H7 (cell line): ENCODE data around the gene SAMD11. TPM values are rescaled to one million over a fixed set of nuclear protein-coding genes. Genes with fewer than 3 reads are reported as not detected.
A peak's percentile ranks its signal among the peaks of the same experiment; 100 is the strongest.
"Not testable (repeated sequence)": the region's sequence is repeated elsewhere in the genome, so short reads cannot be mapped to it uniquely, and the experiment has no call there.

Experiments
- DNase-seq: peaks from one replicate; pipeline ENCODE4 v3.0.0; 2012
- H3K27me3 ChIP-seq: 2 replicates; pipeline ENCODE4 v1.6.0; 2011; ENCODE audit warnings: mild to moderate bottlenecking, low read length; ENCODE audit not compliant: control insufficient read depth, insufficient read depth
- H3K36me3 ChIP-seq: replicated peaks from 2 replicates; pipeline ENCODE4 v1.5.1; 2011; ENCODE audit warnings: low read length; ENCODE audit not compliant: control insufficient read depth, insufficient read depth
- H3K4me3 ChIP-seq: 2 replicates; pipeline ENCODE4 v1.5.1; 2011; ENCODE audit warnings: low read depth, mild to moderate bottlenecking, control low read depth, low read length, moderate library complexity; ENCODE audit not compliant: insufficient read depth
- total RNA-seq: library from RNA; depleted of rRNA; stranded (reverse); fragments of >200 nt; shearing (Covaris generic); gene quantifications from 2 replicates; pipeline ENCODE4 v1.2.3, GENCODE V29; 2014; rRNA removed

SAMD11 gene
- total RNA-seq, 1 experiment from 2014 or later, result 14.8 TPM

DNA sequence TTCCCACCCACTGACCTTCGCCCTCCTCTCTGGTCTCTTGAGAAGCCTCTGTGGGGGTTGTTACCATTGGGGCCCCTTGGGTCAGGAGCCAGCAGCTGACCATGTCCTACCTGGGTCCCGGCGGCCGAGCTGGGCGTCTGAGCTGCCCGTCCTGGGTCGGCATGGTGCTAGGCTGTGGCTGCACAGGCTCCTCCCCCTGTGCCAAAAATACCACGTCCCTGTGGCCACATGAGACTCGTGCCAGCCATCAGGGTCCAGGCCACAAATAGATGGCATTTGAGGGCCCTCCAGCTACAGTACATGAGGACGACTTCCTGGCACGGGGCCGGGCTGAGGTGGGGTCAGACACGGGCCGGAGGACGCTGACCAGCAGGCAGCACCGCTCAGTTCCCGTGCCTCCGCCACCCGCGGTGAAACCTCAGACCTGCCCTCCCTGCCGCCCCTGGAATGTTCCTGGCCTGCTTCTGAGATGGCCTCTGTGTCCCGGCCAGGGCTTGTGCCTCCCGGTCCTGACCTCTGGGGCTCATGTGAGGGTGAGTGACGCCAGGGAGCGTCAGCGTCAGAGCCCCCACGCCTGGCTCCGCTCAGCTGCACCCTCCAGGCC is 58.3 kb downstream of the SAMD11 start, which contains the start of gene PERM1:
Gene PERM1, minus strand, starts transcription at position 139 of the 604 bp plus-strand sequence. CDS start 1,064 bp downstream, outside the sequence.
- DNase-seq, result no peak
- Histone ChIP-seq H3K27me3 (peaks cover 10% of the 10 kb centered on the region), H3K4me3 (no peak within 1 kb of the TSS), H3K36me3 (no peaks in the 10 kb centered on the region)

DNA sequence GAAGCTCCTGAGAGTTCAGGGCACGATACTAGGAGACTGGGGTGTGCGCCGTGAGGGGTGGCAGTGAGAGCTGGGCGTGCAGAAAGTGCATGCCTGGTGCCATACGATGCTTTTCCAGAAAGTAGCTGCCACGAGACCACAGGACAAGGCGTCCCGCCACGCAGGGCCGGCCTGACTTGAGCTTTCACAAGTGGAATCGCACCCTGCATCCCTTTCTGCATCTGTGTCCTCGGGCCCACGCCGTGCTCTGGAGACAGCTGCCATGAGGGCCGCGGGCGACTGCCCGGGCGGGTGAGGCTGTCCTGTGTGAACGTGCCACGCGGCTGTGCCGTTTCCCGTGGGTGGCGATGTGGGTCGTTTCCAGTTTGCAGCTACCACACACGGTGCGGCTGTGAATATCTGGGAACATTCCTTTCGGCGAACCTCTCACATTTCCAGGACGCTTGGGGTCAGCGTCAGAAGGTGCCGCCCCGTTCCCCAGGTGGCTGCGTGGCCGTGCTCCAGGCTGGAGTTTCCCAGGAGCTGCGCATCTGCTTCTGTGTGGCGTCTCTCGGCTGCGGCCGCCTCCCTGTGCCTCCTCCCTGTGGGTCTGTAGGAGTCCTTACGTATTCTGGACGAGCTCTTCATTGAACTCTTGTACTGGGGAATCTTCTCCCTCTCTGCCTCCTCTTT is 59.2 kb downstream of the SAMD11 start:
- Histone ChIP-seq H3K4me3 (no peak overlapping the region), H3K36me3 (no peaks in the 10 kb centered on the region), H3K27me3 (peaks cover 10% of the 10 kb centered on the region)
- no peak for DNase-seq

DNA sequence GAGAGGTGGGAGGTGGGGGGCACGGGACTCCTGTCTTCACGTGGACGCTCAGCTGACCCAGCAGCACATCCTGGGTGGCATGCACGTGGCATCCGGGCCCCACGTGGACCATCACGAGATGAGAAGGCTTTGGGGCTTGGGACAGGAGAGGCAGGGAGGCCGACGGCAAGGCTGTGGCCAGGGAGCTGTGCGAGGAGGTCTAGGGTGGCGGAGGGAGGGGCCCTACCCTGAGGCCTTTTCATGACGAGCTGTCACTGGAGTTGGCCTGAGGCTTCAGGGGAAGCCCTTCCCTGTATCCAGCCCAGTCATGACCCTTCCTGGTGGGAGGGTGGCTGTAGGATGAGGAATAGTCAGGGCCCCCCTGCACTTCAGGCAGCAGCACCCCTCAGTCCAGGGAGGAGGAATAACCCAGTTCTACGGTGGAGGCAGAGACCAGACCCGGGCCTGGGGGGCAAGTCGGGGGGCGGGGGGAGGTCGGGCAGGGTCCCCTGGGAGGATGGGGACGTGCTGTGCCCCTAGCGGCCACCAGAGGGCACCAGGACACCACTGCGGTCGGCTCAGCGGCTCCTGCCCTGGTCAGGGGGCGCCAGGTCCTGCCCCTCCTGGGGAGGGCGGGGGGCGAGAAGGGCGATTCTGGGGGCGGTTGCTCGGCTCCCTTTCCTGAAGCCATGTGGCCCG is 60.2 kb downstream of the SAMD11 start:
- DNase-seq, result peak; percentile 99
- Histone ChIP-seq H3K36me3 (no peaks in the 10 kb centered on the region), H3K27me3 (peaks cover 10% of the 10 kb centered on the region), H3K4me3 (no peak overlapping the region)

DNA sequence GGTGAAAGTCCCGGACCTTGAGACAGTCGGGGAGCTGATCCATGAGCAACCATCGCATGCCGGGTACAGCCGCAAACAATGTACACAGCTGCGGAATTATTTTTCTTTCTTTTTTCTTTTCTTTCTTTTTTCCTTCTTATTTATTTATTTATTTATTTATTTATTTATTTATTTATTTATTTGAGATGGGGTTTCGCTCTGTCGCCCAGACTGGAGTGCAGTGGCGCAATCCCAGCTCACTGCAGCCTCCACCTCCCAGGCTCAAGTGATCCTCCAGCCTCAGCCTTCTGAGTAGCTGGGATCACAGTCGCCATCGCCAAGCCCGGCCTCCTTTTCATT is 60.7 kb downstream of the SAMD11 start:
- no peak for DNase-seq
- peaks cover 10% of the 10 kb centered on the region for H3K27me3 ChIP-seq
- H3K4me3 ChIP-seq, result no peak overlapping the region

DNA sequence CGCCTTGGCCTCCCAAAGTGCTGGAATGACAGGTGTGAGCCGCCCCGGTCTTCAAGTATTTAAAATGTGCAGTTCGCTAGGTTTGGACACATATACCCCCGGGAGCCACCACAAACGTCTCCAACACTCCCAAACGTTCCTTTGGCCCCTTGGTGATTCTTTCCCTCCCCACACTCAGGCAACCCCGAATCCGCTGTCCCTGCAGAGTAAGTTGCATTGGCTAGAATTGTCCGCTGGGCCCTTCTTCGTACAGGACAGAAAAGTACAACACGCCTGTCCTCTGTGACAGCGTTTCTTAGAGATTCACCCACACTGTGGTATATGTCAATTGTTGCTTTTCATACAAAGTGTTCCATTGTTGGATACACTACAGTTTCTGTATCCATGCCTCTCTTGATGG is 61.4 kb downstream of the SAMD11 start:
- Histone ChIP-seq H3K4me3 (no peak overlapping the region), H3K36me3 (no peaks in the 10 kb centered on the region), H3K27me3 (peaks cover 12% of the 10 kb centered on the region)
- no peak for DNase-seq

More for the DNA sequence above, 60.7 kb downstream of the SAMD11 start:
- H3K36me3 ChIP-seq, result no peaks in the 10 kb centered on the region

DNA sequence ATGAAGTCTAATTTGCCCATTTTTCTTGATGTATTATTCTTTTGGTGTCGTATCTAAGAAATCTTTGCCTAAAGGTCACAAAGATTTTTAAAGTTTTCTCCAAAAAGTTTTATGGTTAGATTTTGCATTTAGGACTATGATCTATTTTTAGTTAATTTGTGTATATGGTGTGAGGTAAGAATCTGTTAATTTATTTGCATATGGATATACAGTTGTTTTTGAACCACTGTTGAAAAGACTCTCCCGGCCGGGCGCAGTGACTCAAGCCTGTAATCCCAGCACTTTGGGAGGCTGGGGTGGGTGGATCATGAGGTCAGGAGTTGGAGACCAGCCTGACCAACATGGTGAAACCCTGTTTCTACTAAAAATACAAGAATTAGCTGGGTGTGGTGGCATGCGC is 64.3 kb downstream of the SAMD11 start:
- peaks cover 11% of the 10 kb centered on the region for H3K27me3 ChIP-seq
- not testable (repeated sequence) for H3K36me3 ChIP-seq, DNase-seq, H3K4me3 ChIP-seq

DNA sequence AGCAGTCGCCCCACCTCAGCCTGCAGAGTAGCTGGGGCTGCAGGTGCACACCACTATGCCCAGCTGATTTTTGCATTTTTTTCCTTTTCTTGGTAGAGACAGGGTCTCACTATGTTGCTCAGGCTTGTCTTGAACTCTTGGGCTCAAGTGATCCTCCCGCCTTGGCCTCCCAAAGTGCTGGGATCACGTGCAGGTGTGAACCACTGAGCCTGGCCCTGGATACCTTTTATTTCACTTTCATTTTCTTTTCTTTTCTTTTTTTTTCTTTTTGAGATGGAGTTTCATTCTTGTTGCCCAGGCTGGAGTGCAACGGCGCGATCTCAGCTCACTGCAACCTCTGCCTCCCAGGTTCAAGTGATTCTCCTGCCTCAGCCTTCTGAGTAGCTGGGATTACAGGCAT is 67.6 kb downstream of the SAMD11 start:
- H3K27me3 ChIP-seq, result peaks cover 14% of the 10 kb centered on the region

DNA sequence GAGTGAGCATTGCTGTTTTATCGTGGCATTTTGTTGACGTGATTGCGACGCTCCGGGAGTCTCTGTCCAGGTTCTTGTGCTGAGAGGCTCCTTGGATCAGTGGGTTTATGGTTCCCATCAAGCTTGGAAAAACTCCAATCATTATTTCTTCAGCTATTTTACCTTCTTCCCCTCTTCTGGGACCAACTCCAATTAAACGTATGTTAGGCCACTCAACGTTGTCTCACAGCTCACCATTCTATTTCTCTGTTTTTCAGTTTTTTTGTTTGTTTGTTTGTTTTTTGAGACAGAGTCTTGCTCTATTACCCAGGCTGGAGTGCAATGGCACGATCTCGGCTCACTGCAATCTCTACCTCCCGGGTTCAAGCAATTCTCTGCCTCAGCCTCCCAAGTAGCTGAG is 68.2 kb downstream of the SAMD11 start:
- H3K4me3 ChIP-seq, result no peak overlapping the region
- no peaks in the 10 kb centered on the region for H3K36me3 ChIP-seq
- DNase-seq, result no peak
- peaks cover 17% of the 10 kb centered on the region for H3K27me3 ChIP-seq

More for the DNA sequence above, 67.6 kb downstream of the SAMD11 start:
- not testable (repeated sequence) for H3K36me3 ChIP-seq, H3K4me3 ChIP-seq, DNase-seq

DNA sequence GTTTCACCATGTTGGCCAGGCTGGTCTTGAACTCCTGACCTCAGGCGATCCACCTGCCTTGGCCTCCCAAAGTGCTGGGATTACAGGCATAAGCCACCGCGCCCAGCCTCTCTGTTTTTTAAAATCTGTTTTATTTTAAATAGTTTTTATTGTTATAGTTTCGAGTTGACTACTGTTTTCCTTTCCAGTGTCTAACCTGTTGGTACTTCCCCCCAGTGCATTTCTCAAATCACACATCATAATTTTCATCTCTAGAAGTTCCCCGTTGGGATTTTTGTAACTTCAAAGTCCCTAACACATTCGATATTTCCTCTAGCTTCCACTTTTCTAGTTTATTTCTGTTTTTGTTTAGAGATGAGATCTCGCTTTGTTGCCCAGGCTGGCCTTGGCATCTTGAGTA is 68.6 kb downstream of the SAMD11 start:
- no peaks in the 10 kb centered on the region for H3K36me3 ChIP-seq
- H3K4me3 ChIP-seq, result no peak overlapping the region
- peaks cover 22% of the 10 kb centered on the region for H3K27me3 ChIP-seq
- DNase-seq, result no peak

DNA sequence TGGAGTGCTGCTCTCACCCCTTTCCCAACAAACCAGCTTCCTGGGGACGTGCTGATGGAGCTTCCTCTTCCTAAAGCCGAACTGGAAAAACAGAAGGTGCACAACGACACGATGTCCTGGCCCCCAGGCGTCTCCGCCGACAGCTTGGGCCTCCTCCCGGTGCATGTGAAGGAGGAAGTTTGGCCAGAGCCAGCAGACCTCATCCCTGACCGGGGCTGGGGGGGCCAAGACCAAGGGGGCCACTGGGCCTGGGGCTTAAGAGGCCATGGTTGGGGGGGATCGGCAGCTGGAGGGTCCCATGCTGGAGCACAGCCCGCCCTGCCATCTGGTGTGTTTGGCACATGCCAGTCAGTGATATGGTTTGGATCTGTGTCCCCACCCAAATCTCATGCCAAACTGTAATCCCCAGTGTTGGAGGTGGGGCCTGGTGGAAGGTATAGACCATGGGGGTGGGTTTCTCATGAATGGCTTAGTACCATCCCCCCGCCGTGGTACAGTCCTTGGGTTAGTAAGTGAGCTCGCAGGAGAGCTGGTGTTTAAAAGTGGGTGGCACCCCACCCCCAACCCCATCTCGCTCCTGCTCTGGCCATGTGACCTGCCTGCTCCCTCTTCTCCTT is 69.8 kb downstream of the SAMD11 start:
- Histone ChIP-seq H3K36me3 (no peaks in the 10 kb centered on the region), H3K27me3 (peaks cover 33% of the 10 kb centered on the region), H3K4me3 (no peak overlapping the region)
- peak; percentile 35 for DNase-seq

Other genes starting within 250 kb of the SAMD11 start
- not detected in 2 replicates for gene OR4F16, start 237.3 kb upstream of the SAMD11 start, total RNA-seq
- gene NOC2L, start 35.3 kb downstream of the SAMD11 start, total RNA-seq, result 239 and 287 TPM in 2 replicates
- gene KLHL17, start 36.7 kb downstream of the SAMD11 start, total RNA-seq, result 50.8 and 87.8 TPM in 2 replicates
- gene PLEKHN1, start 42.6 kb downstream of the SAMD11 start, total RNA-seq, result 1.6 and 2.0 TPM in 2 replicates
- gene PERM1, start 58.2 kb downstream of the SAMD11 start, total RNA-seq, result not detected in 2 replicates
- gene HES4, start 76.2 kb downstream of the SAMD11 start, total RNA-seq, result 11.3 and 17.5 TPM in 2 replicates
- gene ISG15, start 89.6 kb downstream of the SAMD11 start, total RNA-seq, result 110 and 124 TPM in 2 replicates
- gene AGRN, start 96.2 kb downstream of the SAMD11 start, total RNA-seq, result 126 and 130 TPM in 2 replicates
- not detected in 2 replicates for gene RNF223, start 150.4 kb downstream of the SAMD11 start, total RNA-seq
- gene C1orf159, start 192.2 kb downstream of the SAMD11 start, total RNA-seq, result 29.3 and 32.0 TPM in 2 replicates
- not detected in 2 replicates for gene TTLL10, start 250.0 kb downstream of the SAMD11 start, total RNA-seq